ENCODE measurements around the gene MBL2.

DNA sequence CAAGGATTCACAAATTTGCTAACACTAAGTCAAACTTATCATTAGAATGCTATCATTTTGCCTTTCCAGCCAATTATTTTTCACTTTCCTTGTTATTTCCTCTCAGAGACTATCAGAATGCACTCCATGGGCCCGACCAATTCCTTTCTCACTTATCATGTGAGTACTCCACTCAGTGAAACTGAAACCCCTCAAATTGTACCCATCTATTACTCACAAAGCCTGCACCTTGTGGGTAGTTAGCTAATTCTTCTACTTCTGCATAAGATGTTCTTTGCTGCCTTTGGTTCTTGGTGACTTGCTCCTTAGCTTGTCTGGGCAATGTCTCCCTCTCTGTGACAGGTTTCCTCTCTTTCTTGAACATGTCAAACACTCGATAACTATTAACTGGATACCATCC, 35.2 kb upstream of the MBL2 start:
- TF ChIP-seq, protein P1, sequence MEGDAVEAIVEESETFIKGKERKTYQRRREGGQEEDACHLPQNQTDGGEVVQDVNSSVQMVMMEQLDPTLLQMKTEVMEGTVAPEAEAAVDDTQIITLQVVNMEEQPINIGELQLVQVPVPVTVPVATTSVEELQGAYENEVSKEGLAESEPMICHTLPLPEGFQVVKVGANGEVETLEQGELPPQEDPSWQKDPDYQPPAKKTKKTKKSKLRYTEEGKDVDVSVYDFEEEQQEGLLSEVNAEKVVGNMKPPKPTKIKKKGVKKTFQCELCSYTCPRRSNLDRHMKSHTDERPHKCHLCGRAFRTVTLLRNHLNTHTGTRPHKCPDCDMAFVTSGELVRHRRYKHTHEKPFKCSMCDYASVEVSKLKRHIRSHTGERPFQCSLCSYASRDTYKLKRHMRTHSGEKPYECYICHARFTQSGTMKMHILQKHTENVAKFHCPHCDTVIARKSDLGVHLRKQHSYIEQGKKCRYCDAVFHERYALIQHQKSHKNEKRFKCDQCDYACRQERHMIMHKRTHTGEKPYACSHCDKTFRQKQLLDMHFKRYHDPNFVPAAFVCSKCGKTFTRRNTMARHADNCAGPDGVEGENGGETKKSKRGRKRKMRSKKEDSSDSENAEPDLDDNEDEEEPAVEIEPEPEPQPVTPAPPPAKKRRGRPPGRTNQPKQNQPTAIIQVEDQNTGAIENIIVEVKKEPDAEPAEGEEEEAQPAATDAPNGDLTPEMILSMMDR (IDR thresholded peaks at IDR 0.05; ENCODE audit: low read depth, low read length, poor library complexity, severe bottlenecking) = no peak
- TF ChIP-seq EZH2phosphoT487 (IDR thresholded peaks at IDR 0.05; ENCODE audit: borderline replicate concordance, low read length) = no peak

Measured in DOHH2 (cell line).